Measurements from ENCODE around the gene SPEF2. TPM values are rescaled to one million over a fixed set of nuclear protein-coding genes. Genes with fewer than 3 reads are reported as not detected.
"Not testable (repeated sequence)": the region's sequence is repeated elsewhere in the genome, so short reads cannot be mapped to it uniquely, and the experiment has no call there.

Gene SPEF2
- total and polyA plus RNA-seq, 2 of the 13 experiments (the other 11 are each of a cell fraction or from before 2014, with no cell fraction given) = 1.5 to 2.3 TPM

GRCh38 chr5:35842856-35843255, 225.2 kb downstream of the SPEF2 start:
- Histone ChIP-seq H3K4me1 (ENCODE audit: insufficient read depth, low read length) (no peaks in the 10 kb centered on the region), H3K27me3 (ENCODE audit: control insufficient read depth in 1 of 2, insufficient read depth in 2 of 2, low read length in 2 of 2) (no peaks in the 10 kb centered on the region), H3K79me2 (ENCODE audit: insufficient read depth, low read length) (no peaks in the 10 kb centered on the region), H3K36me3 (replicated peaks in 1 of 2; ENCODE audit: control insufficient read depth in 1 of 2, insufficient read depth in 2 of 2, low read length in 2 of 2) (no peaks in the 10 kb centered on the region), H4K20me1 (ENCODE audit: insufficient read depth, low read length) (no peaks in the 10 kb centered on the region), H3K9ac (ENCODE audit: insufficient read depth, low read depth, low read length) (no peak overlapping the region), H2AFZ (ENCODE audit: low read length) (no peak overlapping the region), H3K4me2 (ENCODE audit: low read depth, low read length) (no peak overlapping the region), H3K9me3 (ENCODE audit: low read length) (peaks cover 40% of the 10 kb centered on the region), H3K4me3 (replicated peaks in 1 of 3; ENCODE audit: insufficient read depth in 1 of 3, low read depth in 2 of 3, low read length in 3 of 3) (no peak overlapping the region), H3K27ac (ENCODE audit: extremely low read length, insufficient read depth, low read length) (no peak overlapping the region)
- ATAC-seq (no peak), FAIRE-seq (no peak), DNase-seq (ENCODE audit: low spot score) (no peak)
- ChIA-PET POLR2A (no interaction called here), CTCF (ENCODE audit: low intra/inter-chr PET ratio, low total read pairs) (no interaction called here)
- intact Hi-C loops (cut with micrococcal nuclease; ENCODE audit: unreplicated experiment) = no loop called here
- TF ChIP-seq BRF2 (CRISPR knock-in tag; IDR thresholded peaks at IDR 0.05) (no peak), CERS6 (CRISPR knock-in tag; IDR thresholded peaks at IDR 0.05) (no peak), PCBP1 (IDR thresholded peaks at IDR 0.05; ENCODE audit: borderline replicate concordance, low read depth, low read length) (no peak), ZNF33A (CRISPR knock-in tag; IDR thresholded peaks at IDR 0.05; ENCODE audit: borderline replicate concordance) (no peak), ZSCAN12 (CRISPR knock-in tag; IDR thresholded peaks at IDR 0.05) (no peak), KLF13 (CRISPR knock-in tag; IDR thresholded peaks at IDR 0.05) (no peak), ZNF337 (CRISPR knock-in tag; IDR thresholded peaks at IDR 0.05; ENCODE audit: borderline replicate concordance, low read depth) (no peak)
- BruUV-seq (replicated peaks) = no TSS peak
- in situ Hi-C loops (cut with HindIII; ENCODE audit: extremely low pct_ligation_motif_present, low pct_unique_long_range_greater_than_20kb) = no loop called here

- POLR2A ChIA-PET = not testable (repeated sequence)
Observed at GRCh38 chr5:35845508-35845907, 227.8 kb downstream of the SPEF2 start.

More at GRCh38 chr5:35845508-35845907, 227.8 kb downstream of the SPEF2 start:
- H2AFZ ChIP-seq (ENCODE audit: low read length); H4K20me1 ChIP-seq (ENCODE audit: insufficient read depth, low read length); BruUV-seq (replicated peaks); H3K79me2 ChIP-seq (ENCODE audit: insufficient read depth, low read length); H3K27me3 ChIP-seq (ENCODE audit: control insufficient read depth in 1 of 2, insufficient read depth in 2 of 2, low read length in 2 of 2); DNase-seq (ENCODE audit: low spot score); H3K4me2 ChIP-seq (ENCODE audit: low read depth, low read length); H3K27ac ChIP-seq (ENCODE audit: extremely low read length, insufficient read depth, low read length); H3K4me3 ChIP-seq (replicated peaks in 1 of 3; ENCODE audit: insufficient read depth in 1 of 3, low read depth in 2 of 3, low read length in 3 of 3); ATAC-seq; CTCF ChIA-PET (ENCODE audit: low intra/inter-chr PET ratio, low total read pairs); H3K9ac ChIP-seq (ENCODE audit: insufficient read depth, low read depth, low read length); H3K4me1 ChIP-seq (ENCODE audit: insufficient read depth, low read length); H3K36me3 ChIP-seq (replicated peaks in 1 of 2; ENCODE audit: control insufficient read depth in 1 of 2, insufficient read depth in 2 of 2, low read length in 2 of 2); FAIRE-seq; in situ Hi-C loops (cut with HindIII; ENCODE audit: extremely low pct_ligation_motif_present, low pct_unique_long_range_greater_than_20kb); intact Hi-C loops (cut with micrococcal nuclease; ENCODE audit: unreplicated experiment): not testable (repeated sequence)
- 0% methylated on average over 1 of the region's 2 CpGs for WGBS (ENCODE audit: low lambda C conversion rate)
- peaks cover 40% of the 10 kb centered on the region for H3K9me3 ChIP-seq (ENCODE audit: low read length)
